ENCODE results near the gene APOM.

- TF ChIP-seq BHLHE40 (IDR thresholded peaks at IDR 0.05; ENCODE audit: low read depth, low read length) (no peak), RCOR1 (IDR thresholded peaks at IDR 0.05; ENCODE audit: insufficient replicate concordance, low read length) (no peak), RAD21 (IDR thresholded peaks at IDR 0.05; ENCODE audit: low read length) (no peak), POLR2A (IDR thresholded peaks at IDR 0.05; ENCODE audit: low read depth, low read length) (no peak)
- TF ChIP-seq, protein P1, sequence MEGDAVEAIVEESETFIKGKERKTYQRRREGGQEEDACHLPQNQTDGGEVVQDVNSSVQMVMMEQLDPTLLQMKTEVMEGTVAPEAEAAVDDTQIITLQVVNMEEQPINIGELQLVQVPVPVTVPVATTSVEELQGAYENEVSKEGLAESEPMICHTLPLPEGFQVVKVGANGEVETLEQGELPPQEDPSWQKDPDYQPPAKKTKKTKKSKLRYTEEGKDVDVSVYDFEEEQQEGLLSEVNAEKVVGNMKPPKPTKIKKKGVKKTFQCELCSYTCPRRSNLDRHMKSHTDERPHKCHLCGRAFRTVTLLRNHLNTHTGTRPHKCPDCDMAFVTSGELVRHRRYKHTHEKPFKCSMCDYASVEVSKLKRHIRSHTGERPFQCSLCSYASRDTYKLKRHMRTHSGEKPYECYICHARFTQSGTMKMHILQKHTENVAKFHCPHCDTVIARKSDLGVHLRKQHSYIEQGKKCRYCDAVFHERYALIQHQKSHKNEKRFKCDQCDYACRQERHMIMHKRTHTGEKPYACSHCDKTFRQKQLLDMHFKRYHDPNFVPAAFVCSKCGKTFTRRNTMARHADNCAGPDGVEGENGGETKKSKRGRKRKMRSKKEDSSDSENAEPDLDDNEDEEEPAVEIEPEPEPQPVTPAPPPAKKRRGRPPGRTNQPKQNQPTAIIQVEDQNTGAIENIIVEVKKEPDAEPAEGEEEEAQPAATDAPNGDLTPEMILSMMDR (conservative IDR thresholded peaks at IDR 0.05; ENCODE audit: low read depth, low read length), result no peak
Measured at GRCh38 chr6:31610968-31611367, 44.7 kb upstream of the APOM start.

Data from IMR-90 (cell line).